Gastrocnemius medialis (tissue), 4 donors: ENCODE data around the gene CSNK2A2. TPM values are rescaled to one million over a fixed set of nuclear protein-coding genes. Genes with fewer than 3 reads are reported as not detected.

Experiments
- ATAC-seq, 2 donors: fragments of 150-250 bp; one replicate each; pipeline ENCODE4 v1.9.1; 2016
- DNase-seq, 2 donors: peaks; one replicate each; pipeline ENCODE4 v3.0.0-alpha.2; 2019
- H3K27ac ChIP-seq, 4 donors: fragments of 200-600 bp; sonication (generic); 1 replicate in 1 of 4; 2 replicates in 3 of 4; pipeline ENCODE4 v1.5.1; 2016 to 2018; ENCODE audit warnings: mild to moderate bottlenecking in 2 of 4, moderate library complexity in 1 of 4
- H3K27me3 ChIP-seq, 3 donors: fragments of 200-600 bp; sonication (generic) in 2 of 3; 1 replicate in 1 of 3; 2 replicates in 2 of 3; pipeline versions ENCODE4 v1.5.1 to v1.6.0; 2016 to 2019; ENCODE audit warnings: mild to moderate bottlenecking in 1 of 3, moderate library complexity in 1 of 3
- H3K36me3 ChIP-seq, 2 donors: fragments of 200-600 bp; sonication (generic) in 1 of 2; one replicate each; pipeline ENCODE4 v1.5.1; 2017 to 2018
- H3K4me1 ChIP-seq, 2 donors: fragments of 200-600 bp; sonication (generic) in 1 of 2; one replicate each; pipeline ENCODE4 v1.5.1; 2016 to 2017; ENCODE audit warnings: mild to moderate bottlenecking in 2 of 2
- H3K4me3 ChIP-seq, 4 donors: fragments of 200-600 bp; sonication (generic) in 3 of 4; 1 replicate in 1 of 4; 2 replicates in 3 of 4; pipeline ENCODE4 v1.5.1; 2016 to 2019; ENCODE audit warnings: mild to moderate bottlenecking in 2 of 4
- H3K9me3 ChIP-seq, 3 donors: fragments of 200-600 bp; sonication (generic) in 2 of 3; 1 replicate in 1 of 3; 2 replicates in 2 of 3; pipeline ENCODE4 v1.5.1; 2016 to 2019
- CTCF ChIP-seq, 5 experiments: fragments of 450-650 bp in 3 of 5; fragments of 200-600 bp in 2 of 5; sonication (generic) in 2 of 5; IDR thresholded peaks in 4 of 5; conservative IDR thresholded peaks in 1 of 5; 1 replicate in 4 of 5; 2 replicates in 1 of 5; pipeline ENCODE4 v1.5.1; 2016 to 2019; ENCODE audit warnings: antibody characterized with exemption in 5 of 5, mild to moderate bottlenecking in 3 of 5, moderate library complexity in 3 of 5
- POLR2A ChIP-seq, 2 donors: fragments of 450-650 bp; IDR thresholded peaks; one replicate each; pipeline ENCODE4 v1.6.1; 2017; ENCODE audit warnings: antibody characterized with exemption in 2 of 2, mild to moderate bottlenecking in 2 of 2, moderate library complexity in 2 of 2
- in situ Hi-C, 4 donors: fragments of 200-750 bp; cut with MboI; loops; one replicate each; pipeline versions ENCODE4 v1.15.0 to v1.8.0; 2017; ENCODE audit warnings: low sequenced_read_pairs in 4 of 4
- intact Hi-C: fragments of 100-400 bp; cut with DNase I; formaldehyde crosslinking; loops from one replicate; pipeline ENCODE4 v1.15.1; 2023; ENCODE audit warnings: low total_unique reads
- total RNA-seq, 4 donors: library from RNA; depleted of rRNA; stranded (reverse); fragments of >200 nt; gene quantifications; one replicate each; pipeline versions ENCODE4 v1.1.0 to v1.2.3, GENCODE V29; 2016

CSNK2A2 gene
- total RNA-seq, 4 donors from 2014 or later, result 14.0 to 29.5 (median 20.4) TPM

GRCh38 chr16:58235663-58236062, 37.8 kb upstream of the CSNK2A2 start:
- in situ Hi-C loops, result loop anchor here in 1 of 4 donors (25.0 kb wide), 1 partner anchor 402 kb away; the partner anchor contains the start of gene CNOT1
- H3K4me3 ChIP-seq, result no peak overlapping the region
- no peak for ATAC-seq
- intact Hi-C loops, result no loop called here
- TF ChIP-seq CTCF (IDR thresholded peaks at IDR 0.05 in 4 of 5, conservative IDR thresholded peaks at IDR 0.05 in 1 of 5) (no peak), POLR2A (IDR thresholded peaks at IDR 0.05) (no peak)
- no peak overlapping the region for H3K27ac ChIP-seq
- no peaks in the 10 kb centered on the region for H3K27me3 ChIP-seq
- no peak for DNase-seq
- H3K9me3 ChIP-seq, result no peaks in the 10 kb centered on the region
- H3K36me3 ChIP-seq, result no peaks in the 10 kb centered on the region
- H3K4me1 ChIP-seq, result no peaks in the 10 kb centered on the region

GRCh38 chr16:58234831-58235595, 37.1 kb upstream of the CSNK2A2 start:
- no peaks in the 10 kb centered on the region for H3K4me1 ChIP-seq
- no peak overlapping the region for H3K27ac ChIP-seq
- H3K36me3 ChIP-seq, result no peaks in the 10 kb centered on the region
- no peaks in the 10 kb centered on the region for H3K9me3 ChIP-seq
- no peak overlapping the region for H3K4me3 ChIP-seq
- TF ChIP-seq POLR2A (IDR thresholded peaks at IDR 0.05), result no peak
- no peak for TF ChIP-seq CTCF (IDR thresholded peaks at IDR 0.05 in 4 of 5, conservative IDR thresholded peaks at IDR 0.05 in 1 of 5)
- in situ Hi-C loops, result loop anchor here in 1 of 4 donors (25.0 kb wide), 1 partner anchor 402 kb away; the partner anchor contains the start of gene CNOT1
- ATAC-seq (no peak), DNase-seq (no peak)
- no peaks in the 10 kb centered on the region for H3K27me3 ChIP-seq
- intact Hi-C loops, result no loop called here

GRCh38 chr16:58230259-58230658, 32.4 kb upstream of the CSNK2A2 start:
- in situ Hi-C loops, result loop anchor here in 1 of 4 donors (25.0 kb wide), 1 partner anchor 407 kb away; the partner anchor contains the start of gene CNOT1
- no peak for DNase-seq
- Histone ChIP-seq H3K36me3 (no peaks in the 10 kb centered on the region), H3K4me1 (no peaks in the 10 kb centered on the region), H3K4me3 (no peak overlapping the region), H3K27ac (no peak overlapping the region), H3K9me3 (no peaks in the 10 kb centered on the region), H3K27me3 (no peaks in the 10 kb centered on the region)
- no peak for TF ChIP-seq POLR2A (IDR thresholded peaks at IDR 0.05)
- no peak for TF ChIP-seq CTCF (IDR thresholded peaks at IDR 0.05 in 4 of 5, conservative IDR thresholded peaks at IDR 0.05 in 1 of 5)
- ATAC-seq, result no peak
- intact Hi-C loops, result no loop called here

- ATAC-seq (no peak), DNase-seq (no peak)
- no peak overlapping the region for H3K4me3 ChIP-seq
- in situ Hi-C loops, result loop anchor here in 1 of 4 donors (25.0 kb wide), 1 partner anchor 411 kb away; the partner anchor contains the start of gene CNOT1
- H3K9me3 ChIP-seq, result no peaks in the 10 kb centered on the region
- no peak for TF ChIP-seq POLR2A (IDR thresholded peaks at IDR 0.05)
- TF ChIP-seq CTCF (IDR thresholded peaks at IDR 0.05 in 4 of 5, conservative IDR thresholded peaks at IDR 0.05 in 1 of 5), result no peak
- H3K27ac ChIP-seq, result no peak overlapping the region
- intact Hi-C loops, result no loop called here
- no peaks in the 10 kb centered on the region for H3K4me1 ChIP-seq
- H3K27me3 ChIP-seq, result no peaks in the 10 kb centered on the region
- no peaks in the 10 kb centered on the region for H3K36me3 ChIP-seq
Observed at GRCh38 chr16:58226790-58227189, 28.9 kb upstream of the CSNK2A2 start.
